ENCODE data around the gene COPB2.
"Not testable (repeated sequence)": the region's sequence is repeated elsewhere in the genome, so short reads cannot be mapped to it uniquely, and the experiment has no call there.

The COPB2 gene

GRCh38 chr3:139378587-139379241 lies 10.7 kb downstream of the COPB2 start:
- no peak for DNase-seq (ENCODE audit: low spot score)

GRCh38 chr3:139377378-139377777 lies 12.1 kb downstream of the COPB2 start:
- DNase-seq (ENCODE audit: low spot score) = no peak

DNA sequence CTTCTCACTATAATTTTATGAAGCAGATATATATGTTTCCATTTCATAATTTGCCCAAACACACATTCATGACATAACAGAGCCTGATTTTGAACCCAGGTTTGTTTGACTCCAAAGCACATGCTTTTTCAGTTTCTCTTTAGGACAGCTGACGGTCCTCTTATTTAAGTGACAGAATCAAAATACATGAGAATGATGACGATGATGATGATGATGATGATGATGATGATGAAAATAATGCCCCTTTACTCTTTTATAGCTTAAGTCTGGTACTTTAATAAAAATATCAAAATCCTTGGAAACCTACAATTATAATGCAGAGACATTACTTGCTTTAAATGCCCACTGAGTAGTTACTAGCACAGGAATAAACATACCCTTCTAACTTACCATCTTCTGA lies 15.3 kb downstream of the COPB2 start:
- DNase-seq (ENCODE audit: low spot score) = no peak

DNA sequence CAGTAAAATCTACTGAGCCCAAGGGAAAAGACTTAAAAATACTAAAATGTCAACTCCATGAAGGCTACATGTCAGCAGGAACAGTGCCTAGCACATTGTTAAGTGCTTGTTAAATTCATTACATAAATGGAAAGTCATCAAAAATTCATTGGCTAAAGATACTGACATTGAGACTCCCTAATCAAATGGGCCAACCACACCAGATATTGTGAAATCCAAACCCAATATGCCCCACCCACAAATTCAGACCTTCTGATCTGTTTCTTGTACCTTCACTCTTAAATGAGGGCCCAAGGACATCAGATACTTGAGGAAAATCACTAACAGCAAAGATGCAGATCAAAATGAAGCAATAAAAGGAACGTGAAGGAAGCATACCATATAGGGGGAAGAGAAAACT lies 24.9 kb downstream of the COPB2 start:
- DNase-seq (ENCODE audit: low spot score) = no peak

DNA sequence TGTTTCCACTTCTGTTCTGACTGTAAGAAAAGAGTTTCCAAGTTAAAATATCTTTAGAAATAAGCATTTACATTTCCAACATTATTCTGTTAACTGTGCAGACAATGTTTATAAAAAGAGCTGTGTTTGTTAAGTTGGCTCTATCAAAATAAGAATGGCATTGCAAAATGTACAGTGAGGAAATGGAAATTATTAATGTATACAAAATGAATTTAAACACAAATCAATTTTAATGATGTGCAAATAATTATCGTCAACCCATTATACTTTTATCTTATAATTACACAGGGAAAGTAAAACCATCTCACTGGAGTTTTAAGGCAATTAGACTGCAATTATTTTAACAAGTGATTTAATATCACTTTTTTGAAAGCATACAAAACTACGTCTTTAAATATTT lies 28.2 kb downstream of the COPB2 start:
- DNase-seq (ENCODE audit: low spot score) = no peak

DNA sequence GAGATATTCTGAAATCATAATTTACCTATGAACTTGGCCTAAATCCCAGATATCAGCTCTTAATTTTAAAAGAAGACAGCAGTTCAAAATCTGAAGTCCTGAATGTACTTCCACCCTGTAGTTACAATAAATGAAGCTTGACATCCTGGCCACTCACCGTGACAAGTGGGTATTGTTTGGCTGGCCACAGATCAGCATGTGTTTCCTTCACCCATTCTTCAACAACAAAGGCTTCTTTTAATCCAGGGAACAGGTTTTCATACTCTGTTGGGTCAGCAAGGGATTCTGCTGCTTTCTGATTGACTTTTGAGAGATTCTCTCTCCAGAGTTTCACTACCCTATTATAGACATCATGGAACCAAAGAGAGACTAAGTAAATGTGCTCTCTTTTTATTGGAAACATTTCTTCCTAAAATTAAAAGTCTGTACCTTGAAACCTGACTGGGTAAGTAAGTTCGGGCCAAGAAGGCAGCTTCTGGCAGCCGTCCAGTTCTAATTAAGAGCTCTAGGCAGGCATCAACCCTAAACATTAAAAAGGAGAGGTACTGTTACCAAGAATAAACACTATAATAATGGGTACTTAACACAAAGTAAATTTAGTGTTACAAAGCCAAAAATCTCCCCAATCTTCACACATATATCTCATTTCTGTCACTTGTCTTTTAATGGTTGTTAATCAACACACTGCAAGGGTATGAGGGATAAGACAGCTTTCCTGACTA lies 30.4 kb downstream of the COPB2 start:
- DNase-seq (ENCODE audit: low spot score) = no peak

GRCh38 chr3:139357899-139358298 lies 31.5 kb downstream of the COPB2 start:
- no peak for DNase-seq (ENCODE audit: low spot score)

GRCh38 chr3:139355891-139356290 lies 33.6 kb downstream of the COPB2 start:
- no peak for DNase-seq (ENCODE audit: low spot score)

GRCh38 chr3:139355476-139355875 lies 34.0 kb downstream of the COPB2 start:
- DNase-seq (ENCODE audit: low spot score) = no peak

DNA sequence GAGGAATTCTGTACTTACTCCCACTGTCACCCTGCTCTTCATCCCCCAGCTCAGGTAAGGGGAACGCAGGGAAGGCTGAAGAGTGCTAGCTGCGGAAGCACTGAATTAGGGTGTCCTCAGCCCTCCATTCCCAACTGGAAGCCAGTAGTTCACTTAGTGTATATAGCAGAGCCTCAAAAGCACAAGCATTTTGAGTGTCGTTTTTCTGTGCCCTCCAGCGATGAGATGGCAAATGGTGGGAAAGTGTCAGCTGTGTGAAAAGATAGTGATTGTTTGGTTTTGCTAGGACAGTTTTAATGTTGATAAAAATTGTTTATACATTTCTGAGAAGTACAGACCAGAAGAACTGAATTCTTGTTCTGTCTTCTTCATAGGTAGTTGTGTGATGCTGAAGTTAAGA lies 34.8 kb downstream of the COPB2 start:
- DNase-seq (ENCODE audit: low spot score) = no peak

DNA sequence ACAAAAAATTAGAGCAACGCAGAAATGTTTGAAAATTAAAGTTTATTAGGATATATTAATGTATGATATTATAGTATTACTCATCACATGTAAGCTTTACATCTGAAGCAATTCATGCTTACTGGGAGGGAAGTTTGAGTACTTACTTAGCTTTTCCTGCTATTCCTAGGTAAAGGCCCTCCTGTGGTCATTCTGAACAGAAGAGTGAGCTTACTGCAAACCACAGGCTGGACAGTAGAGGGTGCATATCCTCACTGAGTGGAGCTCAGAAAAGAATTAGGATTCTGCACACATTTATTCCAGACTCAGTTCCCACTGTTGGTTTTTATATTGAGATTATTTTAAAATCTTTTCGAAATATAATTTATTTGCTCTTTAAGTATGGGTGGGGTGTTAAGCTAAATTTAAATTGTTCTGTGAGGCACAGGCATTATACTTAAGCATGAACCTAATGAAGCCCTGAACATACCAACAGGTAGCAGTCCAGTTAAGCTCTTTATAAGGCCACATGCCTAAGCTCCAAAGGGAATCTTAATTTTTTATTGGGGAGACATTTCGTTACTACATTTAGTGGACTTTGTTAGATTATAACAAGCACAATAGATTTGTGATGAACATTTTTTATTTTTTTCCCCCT lies 35.4 kb downstream of the COPB2 start:
- DNase-seq (ENCODE audit: low spot score) = no peak

DNA sequence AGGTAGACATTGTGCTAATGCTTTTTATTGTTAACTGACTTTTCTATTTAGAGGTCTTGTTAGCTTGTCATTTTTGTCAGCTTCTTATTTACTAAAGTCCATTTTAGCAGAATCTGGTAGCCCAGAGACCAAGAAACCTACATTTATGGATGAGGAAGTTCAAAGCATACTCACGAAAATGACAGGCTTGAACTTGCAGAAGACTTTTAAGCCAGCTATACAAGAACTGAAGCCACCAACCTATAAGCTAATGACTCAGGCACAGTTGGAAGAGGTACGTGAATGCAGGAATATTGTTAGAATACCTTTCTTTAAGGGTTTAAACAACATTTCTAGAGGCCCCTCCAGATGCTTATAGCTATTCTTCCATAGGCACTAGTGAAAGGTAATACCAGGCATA lies 42.7 kb downstream of the COPB2 start:
- no peak for DNase-seq (ENCODE audit: low spot score)

DNA sequence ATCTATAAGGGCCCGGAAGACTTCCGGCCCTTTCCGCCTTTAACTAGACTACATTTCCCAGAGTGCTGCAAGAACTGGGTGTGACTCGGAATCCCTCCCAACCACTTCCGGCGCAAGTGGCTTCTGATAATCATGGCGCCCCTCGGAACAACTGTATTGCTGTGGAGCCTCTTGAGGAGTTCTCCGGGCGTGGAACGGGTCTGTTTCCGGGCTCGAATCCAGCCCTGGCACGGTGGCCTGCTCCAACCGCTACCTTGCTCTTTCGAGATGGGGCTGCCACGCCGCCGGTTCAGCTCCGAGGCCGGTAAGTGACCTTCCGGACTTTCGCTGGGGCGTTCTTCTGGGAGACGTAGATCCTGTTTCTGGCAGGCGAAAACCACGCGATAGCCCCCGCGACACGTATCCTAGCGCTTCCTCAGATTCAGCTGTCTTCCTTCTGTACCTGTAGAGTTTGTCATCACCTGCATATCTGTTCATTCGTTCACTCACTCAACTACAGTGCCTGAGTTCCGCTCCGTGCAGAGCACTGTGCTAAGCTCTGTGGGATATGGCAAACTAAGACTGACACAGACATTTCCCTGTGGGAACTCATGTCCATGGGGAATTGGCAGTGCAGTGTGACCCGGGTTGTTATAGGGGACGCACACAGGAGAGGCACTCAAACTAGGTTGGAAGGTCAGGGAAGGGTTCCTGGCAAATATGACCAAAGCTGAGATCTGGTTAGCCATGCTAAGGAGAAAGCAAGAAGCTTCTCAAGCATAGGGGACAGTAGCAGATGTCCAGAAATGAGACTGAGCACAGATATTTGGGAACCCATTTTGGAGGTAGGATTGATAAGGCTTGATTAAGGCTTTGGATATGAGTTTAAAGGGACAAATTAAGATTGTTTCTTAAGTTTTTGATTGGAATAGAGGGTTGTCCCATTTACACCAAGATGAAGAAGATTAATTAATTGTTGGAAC lies 45.3 kb downstream of the COPB2 start, which contains the start of gene MRPS22:
TSS of gene MRPS22 (plus strand) at position 126 of the 962 bp plus-strand sequence. CDS start at position 133, 7 bp downstream.
- DNase-seq (ENCODE audit: low spot score) = peak; percentile 87

GRCh38 chr3:139342054-139342453 lies 47.4 kb downstream of the COPB2 start:
- no peak for DNase-seq (ENCODE audit: low spot score)

DNA sequence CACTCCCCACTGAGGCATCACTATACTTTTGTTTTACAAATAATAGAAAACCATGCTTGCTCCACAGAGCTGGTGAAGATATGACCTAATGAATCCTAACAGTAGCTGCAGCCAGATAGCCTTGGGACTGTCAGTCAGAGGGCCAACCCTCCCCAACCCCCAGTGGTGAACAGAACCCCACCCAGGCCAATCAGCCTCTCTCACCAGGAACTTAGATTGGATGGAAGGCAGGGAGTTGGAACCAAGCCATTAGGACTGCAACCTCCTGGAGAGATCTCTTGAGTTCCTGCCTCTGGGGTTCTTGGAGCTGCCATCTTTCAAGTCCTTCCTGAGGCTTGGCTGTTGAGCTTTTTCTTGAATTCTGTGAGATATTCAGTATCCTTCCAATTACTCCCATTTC lies 48.7 kb downstream of the COPB2 start:
- no peak for DNase-seq (ENCODE audit: low spot score)

- DNase-seq (ENCODE audit: low spot score) = no peak
Observed at GRCh38 chr3:139339219-139339906, 50.1 kb downstream of the COPB2 start.

DNA sequence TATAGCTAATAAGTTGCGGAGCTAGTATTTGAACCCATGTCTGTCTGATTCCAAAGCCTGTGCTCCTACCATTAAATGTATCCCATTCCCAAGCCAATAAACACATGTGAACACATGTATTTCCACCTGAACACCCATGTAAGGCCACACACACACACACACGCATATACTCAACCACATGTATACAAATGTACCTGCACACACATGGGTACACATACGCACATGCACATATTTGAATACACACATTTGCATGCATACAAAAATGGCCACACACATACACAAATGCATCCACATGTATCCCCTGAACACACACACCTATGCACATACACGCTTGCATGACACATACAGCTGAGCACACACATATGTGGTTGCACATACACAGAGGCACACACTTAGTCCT lies 51.0 kb downstream of the COPB2 start:
- no peak for DNase-seq (ENCODE audit: low spot score)

- not testable (repeated sequence) for DNase-seq (ENCODE audit: low spot score)
Observed at GRCh38 chr3:139334675-139335074, 54.8 kb downstream of the COPB2 start.

DNA sequence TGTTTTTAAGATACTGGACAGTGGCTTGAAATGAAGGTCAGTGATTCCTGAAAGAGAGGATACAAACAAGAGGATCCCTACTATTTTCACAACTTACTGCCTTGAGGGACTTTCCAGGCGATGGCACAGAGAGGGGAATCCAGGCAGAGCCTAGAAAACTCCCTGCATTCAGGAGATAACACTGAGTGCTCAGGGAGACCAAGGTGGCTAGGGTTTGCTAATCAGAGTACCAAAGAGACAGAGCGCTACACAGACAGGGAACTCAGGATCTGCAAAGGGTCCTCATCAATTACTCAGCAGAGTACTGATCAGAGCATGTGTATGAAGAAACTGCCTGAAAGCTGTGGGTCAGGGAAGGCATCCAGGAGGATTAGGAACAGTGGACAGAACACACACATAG lies 57.4 kb downstream of the COPB2 start:
- no peak for DNase-seq (ENCODE audit: low spot score)

DNA sequence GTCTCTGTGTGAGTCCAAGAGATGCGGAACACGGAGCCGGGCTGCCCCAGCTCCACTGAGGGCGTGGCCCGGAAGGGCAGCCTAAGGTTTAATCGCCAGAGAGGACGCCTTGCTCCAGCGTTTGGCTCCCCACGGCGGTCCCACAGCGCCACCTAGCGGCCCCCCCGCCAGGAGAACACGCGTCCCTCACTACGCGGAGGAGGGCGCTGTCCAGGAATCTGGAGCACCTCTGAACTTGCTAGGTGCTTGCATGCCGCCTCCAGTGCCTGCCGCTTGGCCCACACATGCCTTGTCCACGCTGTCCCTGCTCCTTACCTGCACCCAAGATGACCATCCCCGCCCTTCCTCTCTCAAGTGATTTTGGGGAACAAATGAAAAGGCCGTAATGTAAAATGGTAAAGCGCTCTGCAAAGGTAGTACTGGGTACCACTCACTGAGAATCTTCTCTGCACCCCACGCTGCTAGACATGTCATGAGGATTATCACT lies 60.0 kb downstream of the COPB2 start:
- DNase-seq (ENCODE audit: low spot score) = peak; percentile 86

GRCh38 chr3:139328356-139328755 lies 61.1 kb downstream of the COPB2 start:
- DNase-seq (ENCODE audit: low spot score) = no peak

Measured in CD4-positive, alpha-beta T cell treated with Interleukin-2 at 100 ng/mL for 4 hours (primary cell).